Trophoblast cell (in vitro differentiated cells and primary cell): ENCODE results near the gene DLGAP1.

Experiments
- DNase-seq, 2 donors: peaks; one replicate each; pipeline ENCODE4 v3.0.0-alpha.2; 2016
- H2AFZ ChIP-seq: 2 replicates; pipeline ENCODE4 v1.6.1; 2013; ENCODE audit warnings: low read length, moderate library complexity, mild to moderate bottlenecking; ENCODE audit not compliant: insufficient read depth, poor library complexity
- H2AK5ac ChIP-seq: 2 replicates; pipeline ENCODE4 v1.6.1; 2013; ENCODE audit warnings: mild to moderate bottlenecking, low read length
- H2BK120ac ChIP-seq: 2 replicates; pipeline ENCODE4 v1.6.1; 2013; ENCODE audit warnings: low read length, mild to moderate bottlenecking, moderate library complexity; ENCODE audit not compliant: insufficient read depth, poor library complexity
- H2BK12ac ChIP-seq: 2 replicates; pipeline ENCODE4 v1.6.1; 2013; ENCODE audit warnings: mild to moderate bottlenecking, low read length, moderate library complexity
- H2BK5ac ChIP-seq: 2 replicates; pipeline ENCODE4 v1.6.1; 2013; ENCODE audit warnings: low read length, low read depth, moderate library complexity, mild to moderate bottlenecking; ENCODE audit not compliant: poor library complexity
- H3K14ac ChIP-seq: 2 replicates; pipeline ENCODE4 v1.6.1; 2013; ENCODE audit warnings: mild to moderate bottlenecking, low read length
- H3K18ac ChIP-seq: 2 replicates; pipeline ENCODE4 v1.6.1; 2013; ENCODE audit warnings: mild to moderate bottlenecking, low read length
- H3K23ac ChIP-seq: 2 replicates; pipeline ENCODE4 v1.6.1; 2013; ENCODE audit warnings: low read length
- H3K27ac ChIP-seq: 2 replicates; pipeline ENCODE4 v1.5.1; 2013; ENCODE audit warnings: low read depth, mild to moderate bottlenecking, inconsistent platforms, low read length, moderate library complexity
- H3K27me3 ChIP-seq: 2 replicates; pipeline ENCODE4 v1.6.1; 2013; ENCODE audit warnings: inconsistent platforms, mild to moderate bottlenecking, low read length, moderate library complexity; ENCODE audit not compliant: insufficient read depth
- H3K36me3 ChIP-seq, 2 experiments: 1 replicate in 1 of 2; 2 replicates in 1 of 2; pipeline ENCODE4 v1.6.1; 2013; ENCODE audit warnings: low read length in 2 of 2, mild to moderate bottlenecking in 2 of 2, moderate library complexity in 1 of 2; ENCODE audit not compliant: insufficient read depth in 2 of 2, control insufficient read depth in 1 of 2
- H3K4ac ChIP-seq: 2 replicates; pipeline ENCODE4 v1.6.1; 2013; ENCODE audit warnings: low read depth, mild to moderate bottlenecking, low read length, moderate library complexity
- H3K4me1 ChIP-seq, 2 experiments: 1 replicate in 1 of 2; 2 replicates in 1 of 2; pipeline ENCODE4 v1.6.1; 2013; ENCODE audit warnings: low read length in 2 of 2, mild to moderate bottlenecking in 2 of 2, moderate library complexity in 1 of 2; ENCODE audit not compliant: insufficient read depth in 2 of 2, control insufficient read depth in 1 of 2
- H3K4me2 ChIP-seq: 2 replicates; pipeline ENCODE4 v1.6.1; 2013; ENCODE audit warnings: inconsistent platforms, mild to moderate bottlenecking, low read length, moderate library complexity
- H3K4me3 ChIP-seq: 2 replicates; pipeline ENCODE4 v1.5.1; 2013; ENCODE audit warnings: mild to moderate bottlenecking, low read depth, low read length, inconsistent platforms
- H3K79me1 ChIP-seq: one replicate; pipeline ENCODE4 v1.6.1; 2013; ENCODE audit warnings: low read length
- H3K79me2 ChIP-seq: 2 replicates; pipeline ENCODE4 v1.6.1; 2013; ENCODE audit warnings: low read length, mild to moderate bottlenecking; ENCODE audit not compliant: control insufficient read depth, insufficient read depth, poor library complexity
- H3K9ac ChIP-seq: 2 replicates; pipeline ENCODE4 v1.6.1; 2013; ENCODE audit warnings: mild to moderate bottlenecking, low read length
- H3K9me3 ChIP-seq: 2 replicates; pipeline ENCODE4 v1.6.1; 2013; ENCODE audit warnings: low read depth, mild to moderate bottlenecking, control low read depth, inconsistent platforms, low read length; ENCODE audit not compliant: insufficient read depth
- H4K12ac ChIP-seq: 2 replicates; pipeline ENCODE4 v1.6.1; 2013; ENCODE audit warnings: low read depth, mild to moderate bottlenecking, low read length, moderate library complexity
- H4K8ac ChIP-seq: 2 replicates; pipeline ENCODE4 v1.6.1; 2013; ENCODE audit warnings: low read depth, mild to moderate bottlenecking, low read length, moderate library complexity
- H4K91ac ChIP-seq: one replicate; pipeline ENCODE4 v1.6.1; 2013; ENCODE audit warnings: low read depth, mild to moderate bottlenecking, low read length, moderate library complexity
- WGBS: extraction: QIAGEN DNeasy Blood & Tissue Kit; methylation state at CpG from one replicate; pipeline ENCODE4 v1.1.7; 2013; ENCODE audit warnings: missing lambda C conversion rate; ENCODE audit not compliant: insufficient read length, insufficient coverage; ENCODE audit errors: extremely low coverage; 5-methylcytosine and 5-hydroxymethylcytosine counted together

DLGAP1 gene

DNA sequence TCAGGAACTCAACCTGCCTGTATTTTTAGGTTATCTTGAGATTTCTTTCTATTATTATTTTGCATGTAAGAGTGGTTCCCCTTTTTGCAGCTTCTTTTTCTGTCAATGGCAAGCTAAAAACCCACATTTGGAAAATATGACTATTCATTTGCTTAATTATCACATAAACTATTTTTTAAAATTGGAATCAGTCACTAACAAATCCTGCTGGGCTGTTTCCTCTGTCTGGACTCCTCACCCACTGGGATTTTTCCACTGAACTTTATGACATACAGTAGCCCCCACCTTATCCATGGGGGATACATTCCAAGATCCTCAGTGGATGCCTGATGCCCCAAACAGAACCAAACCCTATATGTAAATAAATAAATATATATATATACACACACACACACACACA lies 447.3 kb downstream of the DLGAP1 start:
- Histone ChIP-seq H3K4me2 (no peak overlapping the region), H3K9me3 (no peaks in the 10 kb centered on the region), H3K9ac (no peak overlapping the region), H2AFZ (no peak overlapping the region), H3K79me1 (no peaks in the 10 kb centered on the region), H3K27me3 (no peaks in the 10 kb centered on the region), H2AK5ac (no peak overlapping the region), H3K79me2 (no peaks in the 10 kb centered on the region), H2BK12ac (no peak overlapping the region), H4K12ac (no peak overlapping the region), H3K27ac (no peak overlapping the region), H2BK5ac (no peak overlapping the region), H2BK120ac (no peak overlapping the region), H3K4me1 (no peaks in the 10 kb centered on the region), H4K8ac (no peak overlapping the region), H3K4me3 (no peak overlapping the region), H3K14ac (no peak overlapping the region), H3K4ac (no peak overlapping the region), H3K18ac (no peak overlapping the region), H3K23ac (no peak overlapping the region), H3K36me3 (no peaks in the 10 kb centered on the region), H4K91ac (no peak overlapping the region)
- no peak for DNase-seq

DNA sequence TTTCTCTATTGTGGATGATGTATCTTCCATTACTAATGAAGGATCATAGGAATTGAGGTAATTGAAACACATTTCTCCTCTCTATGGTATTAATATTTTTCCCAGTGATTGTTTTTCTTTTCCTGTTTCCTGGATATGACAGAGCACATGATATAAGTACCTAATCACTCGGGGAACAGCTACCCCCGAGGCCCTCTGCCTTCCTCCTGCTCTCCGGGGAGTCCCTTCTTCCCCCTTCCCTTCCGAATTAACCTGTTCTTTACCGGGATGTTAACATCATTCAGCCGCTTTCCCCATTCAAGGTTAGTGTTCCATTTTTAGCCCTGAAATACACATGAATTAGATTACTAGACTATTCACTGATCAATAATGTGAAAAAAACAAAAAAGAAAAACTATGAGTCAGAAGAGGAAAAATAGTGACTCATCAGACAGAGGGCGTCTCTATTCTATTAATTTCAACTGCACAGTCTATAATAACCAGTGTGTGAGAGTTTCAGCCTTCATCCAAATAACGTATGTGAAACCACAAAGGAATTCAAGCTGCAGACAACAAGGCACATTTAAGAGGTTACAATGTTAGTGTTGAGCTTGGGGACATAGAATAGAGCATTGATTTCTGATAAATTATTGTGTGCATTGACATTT lies 450.8 kb downstream of the DLGAP1 start:
- no peak overlapping the region for H2AK5ac ChIP-seq

DNA sequence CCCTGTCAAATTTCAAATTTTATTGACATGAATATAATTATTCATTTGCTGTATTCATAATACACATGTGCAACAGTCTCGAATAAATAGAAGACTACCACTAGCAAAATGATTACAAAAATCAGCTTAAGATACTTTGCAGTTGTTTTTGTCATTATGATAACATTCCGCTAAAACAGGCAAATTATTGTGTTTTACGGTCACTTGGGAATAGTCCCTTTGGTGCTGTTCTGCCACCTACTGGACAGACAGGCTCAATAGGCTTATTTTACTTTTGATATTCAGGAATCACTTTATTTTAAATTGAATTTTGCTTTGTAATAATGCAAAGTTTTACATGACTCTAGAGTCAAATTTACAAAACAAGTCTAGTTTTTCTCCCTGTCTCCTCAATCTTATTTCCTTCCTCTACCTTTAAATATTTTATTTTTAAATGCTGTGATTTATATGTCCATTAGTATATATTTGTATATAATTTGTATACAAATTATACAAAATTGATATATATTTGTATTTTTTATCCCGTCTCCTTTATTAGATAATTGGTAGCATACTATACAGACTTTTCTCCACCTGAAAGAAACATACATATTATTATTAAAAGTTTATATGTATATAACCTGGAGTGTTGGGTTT lies 456.3 kb downstream of the DLGAP1 start:
- no peak overlapping the region for H3K9ac ChIP-seq
- no peaks in the 10 kb centered on the region for H3K79me2 ChIP-seq
- H3K23ac ChIP-seq = no peak overlapping the region
- no peak overlapping the region for H3K4me3 ChIP-seq
- H3K36me3 ChIP-seq = no peaks in the 10 kb centered on the region
- no peak overlapping the region for H4K12ac ChIP-seq
- H2BK120ac ChIP-seq = no peak overlapping the region
- no peak overlapping the region for H3K4ac ChIP-seq
- H3K79me1 ChIP-seq = no peaks in the 10 kb centered on the region
- H2BK5ac ChIP-seq = no peak overlapping the region
- H4K91ac ChIP-seq = no peak overlapping the region
- no peak overlapping the region for H3K18ac ChIP-seq
- no peak overlapping the region for H4K8ac ChIP-seq
- H3K4me2 ChIP-seq = no peak overlapping the region
- H3K14ac ChIP-seq = no peak overlapping the region
- no peak overlapping the region for H3K27ac ChIP-seq
- DNase-seq = peak in 1 of 2 donors; percentile 56
- no peak overlapping the region for H2BK12ac ChIP-seq
- no peak overlapping the region for H2AK5ac ChIP-seq
- no CpG with 5 or more reads among the region's 4 CpGs for WGBS
- H3K27me3 ChIP-seq = no peaks in the 10 kb centered on the region
- H3K9me3 ChIP-seq = no peaks in the 10 kb centered on the region
- no peaks in the 10 kb centered on the region for H3K4me1 ChIP-seq
- H2AFZ ChIP-seq = no peak overlapping the region

More for the DNA sequence above, 450.8 kb downstream of the DLGAP1 start:
- no peak overlapping the region for H3K23ac ChIP-seq
- no peaks in the 10 kb centered on the region for H3K27me3 ChIP-seq
- H3K4ac ChIP-seq = no peak overlapping the region
- no peak overlapping the region for H2BK5ac ChIP-seq
- no peaks in the 10 kb centered on the region for H3K9me3 ChIP-seq
- no peak for DNase-seq
- no peak overlapping the region for H4K8ac ChIP-seq
- no peak overlapping the region for H3K18ac ChIP-seq
- no peaks in the 10 kb centered on the region for H3K36me3 ChIP-seq
- no peak overlapping the region for H3K4me3 ChIP-seq
- H3K27ac ChIP-seq = no peak overlapping the region
- H2BK120ac ChIP-seq = no peak overlapping the region
- H3K9ac ChIP-seq = no peak overlapping the region
- no peaks in the 10 kb centered on the region for H3K79me2 ChIP-seq
- H3K14ac ChIP-seq = no peak overlapping the region
- no peak overlapping the region for H2AFZ ChIP-seq
- WGBS = no CpG with 5 or more reads among the region's 8 CpGs
- no peak overlapping the region for H3K4me2 ChIP-seq
- H3K4me1 ChIP-seq = no peaks in the 10 kb centered on the region
- no peaks in the 10 kb centered on the region for H3K79me1 ChIP-seq
- H4K12ac ChIP-seq = no peak overlapping the region
- H2BK12ac ChIP-seq = no peak overlapping the region
- no peak overlapping the region for H4K91ac ChIP-seq

DNA sequence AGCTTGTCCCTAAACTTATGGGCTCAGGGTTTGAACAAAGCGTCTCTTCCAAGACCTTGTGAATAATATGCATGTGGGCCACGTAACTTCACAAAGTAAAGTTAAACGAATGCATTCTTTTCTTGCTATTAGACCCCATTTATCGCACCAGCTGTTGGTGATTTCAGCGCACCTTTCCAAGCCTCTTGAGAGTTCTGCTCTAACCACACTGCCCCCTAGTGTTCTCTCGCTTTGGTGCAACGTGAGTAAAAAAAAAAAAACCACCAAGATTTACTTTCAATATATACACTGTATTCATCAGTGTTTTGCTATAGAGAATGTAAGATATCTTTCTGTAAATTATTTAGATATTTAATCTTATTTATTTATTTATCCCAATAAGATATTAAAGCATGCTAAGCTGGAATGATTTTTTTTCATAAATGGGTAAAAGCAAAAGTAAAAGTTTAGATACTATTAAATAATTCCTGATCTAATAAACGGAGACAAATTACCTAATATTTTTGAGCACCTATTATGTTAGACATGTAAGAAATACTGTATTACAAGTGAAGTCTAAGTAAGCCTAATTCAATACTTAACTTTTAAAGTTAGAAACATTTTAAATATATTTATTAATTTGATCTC lies 459.5 kb downstream of the DLGAP1 start:
- Histone ChIP-seq H3K4me3 (no peak overlapping the region), H3K27ac (no peak overlapping the region), H3K18ac (no peak overlapping the region), H2AK5ac (no peak overlapping the region), H3K9me3 (no peaks in the 10 kb centered on the region), H2BK120ac (no peak overlapping the region), H2BK5ac (no peak overlapping the region), H2AFZ (no peak overlapping the region), H3K79me2 (no peaks in the 10 kb centered on the region), H4K91ac (no peak overlapping the region), H3K36me3 (no peaks in the 10 kb centered on the region), H4K12ac (no peak overlapping the region), H3K4ac (no peak overlapping the region), H3K79me1 (no peaks in the 10 kb centered on the region), H4K8ac (no peak overlapping the region), H3K9ac (no peak overlapping the region), H3K4me1 (no peaks in the 10 kb centered on the region), H3K27me3 (no peaks in the 10 kb centered on the region), H3K23ac (no peak overlapping the region), H3K14ac (no peak overlapping the region), H2BK12ac (no peak overlapping the region), H3K4me2 (no peak overlapping the region)
- peak; percentile 40 to 82 for DNase-seq
- WGBS = no CpG with 5 or more reads among the region's 8 CpGs
